Endothelial cell (in vitro differentiated cells): ENCODE data around the gene USF3. TPM values are rescaled to one million over a fixed set of nuclear protein-coding genes. Genes with fewer than 3 reads are reported as not detected.

ENCODE experiments used
- DNase-seq: peaks from one replicate; pipeline ENCODE4 v3.0.0; 2021; ENCODE audit warnings: low spot score
- H3K27ac Mint-ChIP-seq: one replicate; pipeline ENCODE4 v1.8.0; 2021; ENCODE audit warnings: mixed read lengths, inconsistent platforms; ENCODE audit not compliant: unreplicated experiment
- H3K27me3 Mint-ChIP-seq: one replicate; pipeline ENCODE4 v1.8.0; 2021; ENCODE audit warnings: mild to moderate bottlenecking, moderate library complexity, mixed read lengths, inconsistent platforms; ENCODE audit not compliant: unreplicated experiment
- H3K36me3 Mint-ChIP-seq: one replicate; pipeline ENCODE4 v1.8.0; 2021; ENCODE audit warnings: mild to moderate bottlenecking, low read depth, mixed read lengths, inconsistent platforms; ENCODE audit not compliant: unreplicated experiment
- H3K4me1 Mint-ChIP-seq: one replicate; pipeline ENCODE4 v1.8.0; 2021; ENCODE audit warnings: mild to moderate bottlenecking, mixed read lengths, inconsistent platforms; ENCODE audit not compliant: unreplicated experiment
- H3K4me3 Mint-ChIP-seq: one replicate; pipeline ENCODE4 v1.8.0; 2021; ENCODE audit warnings: mild to moderate bottlenecking, mixed read lengths, inconsistent platforms; ENCODE audit not compliant: unreplicated experiment
- H3K9me3 Mint-ChIP-seq: one replicate; pipeline ENCODE4 v1.8.0; 2021; ENCODE audit warnings: mixed read lengths, inconsistent platforms; ENCODE audit not compliant: unreplicated experiment
- total RNA-seq: library from RNA; stranded (reverse); fragmentation: NEBNext Ultra II Directional; extraction: Animal tissue kit (Norgen Biotek cat#: 25700); gene quantifications from one replicate; pipeline ENCODE4 v1.2.1, GENCODE V29; 2021; ENCODE audit not compliant: unreplicated experiment
- TF ChIP-seq, protein P1 (sequence below): fragments of 200-600 bp; sonication (generic); IDR thresholded peaks from one replicate; pipeline ENCODE4 v1.5.0; 2021; ENCODE audit warnings: antibody characterized with exemption; ENCODE audit not compliant: unreplicated experiment

The USF3 gene
- total RNA-seq, 1 donor from 2014 or later: 15.4 TPM

DNA sequence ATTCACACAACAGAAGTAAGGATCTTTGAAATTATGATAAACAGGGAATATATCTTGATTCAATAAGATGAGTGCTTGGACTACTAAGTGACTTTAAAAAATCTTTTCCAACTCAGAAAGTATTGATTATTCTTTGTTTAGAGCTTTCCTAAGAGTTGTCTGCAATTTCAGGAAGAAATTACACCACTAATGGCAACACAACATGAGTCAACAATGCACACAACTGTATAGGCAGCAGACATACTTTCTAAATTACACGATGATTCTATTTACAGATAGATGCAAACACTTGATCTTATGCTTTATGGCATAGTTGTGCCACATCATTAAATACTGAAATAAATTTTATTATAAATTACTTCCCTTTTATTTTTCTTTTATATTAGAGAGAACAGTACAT lies 45.2 kb upstream of the USF3 start:
- peaks cover 4% of the 10 kb centered on the region for H3K36me3 Mint-ChIP-seq
- H3K4me3 Mint-ChIP-seq: no peak overlapping the region
- H3K27me3 Mint-ChIP-seq: peaks cover 8% of the 10 kb centered on the region
- peaks cover 28% of the 10 kb centered on the region for H3K4me1 Mint-ChIP-seq
- no peak for DNase-seq
- no peak overlapping the region for H3K27ac Mint-ChIP-seq
- no peaks in the 10 kb centered on the region for H3K9me3 Mint-ChIP-seq
- TF ChIP-seq, protein P1, sequence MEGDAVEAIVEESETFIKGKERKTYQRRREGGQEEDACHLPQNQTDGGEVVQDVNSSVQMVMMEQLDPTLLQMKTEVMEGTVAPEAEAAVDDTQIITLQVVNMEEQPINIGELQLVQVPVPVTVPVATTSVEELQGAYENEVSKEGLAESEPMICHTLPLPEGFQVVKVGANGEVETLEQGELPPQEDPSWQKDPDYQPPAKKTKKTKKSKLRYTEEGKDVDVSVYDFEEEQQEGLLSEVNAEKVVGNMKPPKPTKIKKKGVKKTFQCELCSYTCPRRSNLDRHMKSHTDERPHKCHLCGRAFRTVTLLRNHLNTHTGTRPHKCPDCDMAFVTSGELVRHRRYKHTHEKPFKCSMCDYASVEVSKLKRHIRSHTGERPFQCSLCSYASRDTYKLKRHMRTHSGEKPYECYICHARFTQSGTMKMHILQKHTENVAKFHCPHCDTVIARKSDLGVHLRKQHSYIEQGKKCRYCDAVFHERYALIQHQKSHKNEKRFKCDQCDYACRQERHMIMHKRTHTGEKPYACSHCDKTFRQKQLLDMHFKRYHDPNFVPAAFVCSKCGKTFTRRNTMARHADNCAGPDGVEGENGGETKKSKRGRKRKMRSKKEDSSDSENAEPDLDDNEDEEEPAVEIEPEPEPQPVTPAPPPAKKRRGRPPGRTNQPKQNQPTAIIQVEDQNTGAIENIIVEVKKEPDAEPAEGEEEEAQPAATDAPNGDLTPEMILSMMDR: no peak

DNA sequence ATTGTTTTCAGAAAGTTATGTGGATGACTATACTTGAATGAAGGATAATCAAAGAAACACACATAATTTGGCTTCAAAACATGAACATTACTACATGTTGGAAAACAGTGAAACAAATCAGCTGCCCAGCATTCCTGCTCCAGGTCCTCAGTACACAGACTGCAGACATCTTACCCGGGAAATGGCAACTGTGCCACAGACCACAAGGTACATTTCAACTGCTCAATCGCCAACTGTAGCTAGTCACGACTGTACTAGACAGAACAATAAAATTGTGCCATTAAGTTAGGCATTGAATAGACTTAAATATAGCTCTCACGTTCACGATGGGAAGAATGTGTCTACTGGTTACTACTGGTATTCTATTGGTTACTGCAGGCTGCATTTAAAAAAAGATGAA lies 44.6 kb upstream of the USF3 start:
- H3K36me3 Mint-ChIP-seq: no peaks in the 10 kb centered on the region
- peaks cover 24% of the 10 kb centered on the region for H3K4me1 Mint-ChIP-seq
- DNase-seq: no peak
- no peaks in the 10 kb centered on the region for H3K9me3 Mint-ChIP-seq
- peaks cover 3% of the 10 kb centered on the region for H3K27me3 Mint-ChIP-seq
- TF ChIP-seq, protein P1: no peak
- peak overlapping the region; percentile 25 for H3K27ac Mint-ChIP-seq
- H3K4me3 Mint-ChIP-seq: no peak overlapping the region

DNA sequence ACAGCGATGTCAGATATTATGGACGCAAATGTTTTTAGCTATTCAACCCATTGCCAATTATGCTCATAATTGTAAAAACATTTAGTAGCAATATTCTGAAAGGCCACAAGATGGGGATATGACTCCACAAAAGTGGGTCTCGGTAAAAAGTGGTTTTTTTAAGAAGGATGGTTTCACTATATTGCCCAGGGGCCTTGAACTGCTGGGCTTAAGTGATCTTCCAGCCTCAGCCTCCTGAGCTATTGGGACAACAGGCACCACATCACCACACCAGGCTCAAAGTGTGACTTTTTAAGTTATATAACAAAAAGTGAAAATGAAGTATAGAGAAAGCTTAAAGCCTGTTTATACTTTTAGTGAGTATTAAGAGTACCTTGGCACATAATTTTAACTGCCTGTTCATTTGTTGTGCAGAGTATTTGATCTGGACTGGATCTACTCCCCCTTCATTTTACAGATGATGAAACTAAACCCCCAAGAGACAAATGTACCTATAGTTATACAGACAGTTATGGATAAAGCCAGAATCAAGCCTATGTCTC lies 40.2 kb upstream of the USF3 start:
- TF ChIP-seq, protein P1: peak; percentile 85
- Mint-ChIP-seq H3K4me3 (no peak overlapping the region), H3K9me3 (no peaks in the 10 kb centered on the region), H3K27me3 (no peaks in the 10 kb centered on the region), H3K4me1 (peaks cover 3% of the 10 kb centered on the region), H3K36me3 (no peaks in the 10 kb centered on the region), H3K27ac (no peak overlapping the region)
- DNase-seq: peak; percentile 15

DNA sequence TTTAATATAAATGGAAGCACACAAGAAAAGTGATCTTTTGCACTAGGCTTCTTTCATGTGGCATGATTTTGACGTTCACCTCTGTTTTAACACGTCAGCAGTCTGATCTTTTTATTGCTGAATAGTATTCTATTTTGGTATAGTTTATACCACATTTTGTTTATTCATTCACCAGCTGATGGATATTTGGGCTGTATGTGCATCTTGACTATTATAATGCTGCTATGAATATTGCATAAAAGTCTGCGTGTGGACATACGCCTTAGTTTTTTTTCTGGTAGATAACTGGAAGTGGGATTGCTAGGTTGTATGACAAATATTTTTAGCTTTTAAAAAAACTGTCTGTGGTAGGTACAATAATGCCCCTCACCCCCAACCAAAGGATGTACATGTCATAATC lies 35.3 kb upstream of the USF3 start:
- TF ChIP-seq, protein P1: no peak
- no peaks in the 10 kb centered on the region for H3K36me3 Mint-ChIP-seq
- DNase-seq: no peak
- no peaks in the 10 kb centered on the region for H3K27me3 Mint-ChIP-seq
- no peaks in the 10 kb centered on the region for H3K9me3 Mint-ChIP-seq
- no peak overlapping the region for H3K27ac Mint-ChIP-seq
- H3K4me3 Mint-ChIP-seq: no peak overlapping the region
- H3K4me1 Mint-ChIP-seq: no peaks in the 10 kb centered on the region

DNA sequence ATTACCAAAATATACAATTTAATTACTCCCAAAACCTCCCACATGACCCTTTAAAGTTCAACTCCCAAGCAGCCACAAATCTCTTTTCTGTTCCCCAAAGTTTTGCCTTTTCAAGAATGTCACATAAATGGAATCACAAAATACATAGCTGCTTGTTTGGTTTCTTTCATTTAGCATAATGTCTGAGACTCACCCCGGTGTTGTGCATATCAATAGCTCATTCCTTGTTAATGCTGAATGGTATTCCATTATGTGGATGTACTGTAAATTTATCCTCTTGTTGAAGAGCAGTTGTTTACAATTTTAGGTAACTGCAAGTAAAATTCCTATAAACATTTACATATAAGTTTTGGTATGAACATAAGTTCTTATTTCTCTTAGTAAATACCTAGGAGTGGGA lies 34.1 kb upstream of the USF3 start:
- Mint-ChIP-seq H3K27ac (no peak overlapping the region), H3K4me1 (no peaks in the 10 kb centered on the region)
- TF ChIP-seq, protein P1: no peak

More for the DNA sequence above, 34.1 kb upstream of the USF3 start:
- Mint-ChIP-seq H3K9me3 (no peaks in the 10 kb centered on the region), H3K27me3 (no peaks in the 10 kb centered on the region), H3K36me3 (no peaks in the 10 kb centered on the region), H3K4me3 (no peak overlapping the region)
- no peak for DNase-seq
